Stimulated activated CD8-positive, alpha-beta memory T cell treated with anti-CD3 and anti-CD28 coated beads, Interleukin-4, amount 100 ng/mL, for 24 hours (primary cell): ENCODE data around the gene TBC1D22A.
"Not testable (repeated sequence)": the region's sequence is repeated elsewhere in the genome, so short reads cannot be mapped to it uniquely, and the experiment has no call there.

Experiments
- DNase-seq: peaks from one replicate; pipeline ENCODE4 v3.0.0-alpha.2; 2020; ENCODE audit warnings: low read depth

TBC1D22A gene

DNA sequence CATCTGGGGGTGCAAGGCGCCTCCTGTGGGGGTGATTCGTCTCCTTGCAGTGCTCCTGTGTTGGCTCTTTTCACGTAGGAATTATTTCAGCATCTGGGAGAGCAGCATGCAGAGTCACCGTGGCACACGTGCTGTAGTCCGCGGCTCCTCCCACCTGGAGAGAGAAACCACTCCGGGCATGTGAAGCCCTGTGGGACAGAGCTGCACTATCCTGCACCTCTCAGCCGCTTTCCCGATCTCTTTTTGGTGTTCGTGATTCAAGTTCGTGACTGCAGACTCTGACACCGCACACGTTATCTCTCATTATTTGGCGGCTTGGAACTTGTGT lies 394.6 kb downstream of the TBC1D22A start:
- no peak for DNase-seq

DNA sequence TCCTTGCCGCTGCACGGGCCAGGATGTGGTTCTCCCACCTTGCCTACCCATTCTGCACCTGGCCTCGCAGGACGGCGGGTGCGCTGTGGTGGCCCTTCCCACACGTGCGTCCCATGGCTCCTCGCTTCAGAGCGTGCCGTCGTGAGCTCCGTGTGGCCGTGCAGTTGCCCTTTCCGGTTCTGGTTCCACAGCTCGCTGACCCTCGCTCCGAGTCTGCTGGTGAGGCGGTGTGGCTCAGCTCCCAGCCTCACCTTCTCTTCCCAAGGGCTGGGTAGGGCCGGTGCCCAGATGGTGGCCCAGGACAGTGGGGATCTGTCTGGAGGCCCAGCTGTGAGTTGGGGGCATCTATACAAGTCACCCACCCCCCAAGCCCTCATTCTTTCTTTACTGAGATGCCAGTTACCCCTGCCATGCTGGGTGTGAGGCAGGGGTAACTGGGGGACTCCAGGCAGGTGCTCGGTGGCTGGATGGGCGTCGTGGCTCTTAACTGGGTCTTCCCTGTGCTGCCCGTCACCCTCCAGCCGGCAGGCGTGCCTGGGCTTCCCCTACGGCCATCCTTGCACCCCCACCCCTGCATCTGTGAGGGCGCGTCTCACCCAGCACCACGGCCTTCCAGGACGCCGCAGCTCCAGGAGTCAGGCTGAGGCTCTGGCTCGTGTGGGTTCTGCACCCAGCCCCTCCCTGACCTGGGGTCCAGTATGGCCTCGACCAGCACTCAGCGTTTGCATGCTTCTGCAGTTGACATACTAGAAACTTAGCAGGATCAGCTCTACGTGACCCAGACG lies 395.2 kb downstream of the TBC1D22A start:
- DNase-seq, result no peak

DNA sequence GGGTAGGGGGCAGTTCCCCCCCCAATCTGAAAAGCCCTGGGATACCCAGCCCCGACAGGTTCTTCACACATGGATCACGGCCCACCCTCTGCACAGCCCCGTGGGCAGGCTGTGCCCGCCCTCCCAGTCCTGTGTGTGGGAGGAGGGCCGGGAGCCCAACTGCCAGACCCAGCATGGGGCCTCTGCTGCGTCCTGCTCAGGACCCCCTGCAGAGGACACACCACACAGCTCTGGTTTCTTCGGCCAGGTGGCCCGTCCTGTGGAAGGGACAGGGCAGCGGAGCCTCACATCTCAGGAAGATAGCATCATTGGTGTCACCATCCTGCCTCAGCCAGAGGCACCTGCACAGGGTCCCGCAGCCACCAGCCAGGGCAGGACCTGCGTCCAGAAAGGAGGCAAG lies 396.0 kb downstream of the TBC1D22A start:
- no peak for DNase-seq

DNA sequence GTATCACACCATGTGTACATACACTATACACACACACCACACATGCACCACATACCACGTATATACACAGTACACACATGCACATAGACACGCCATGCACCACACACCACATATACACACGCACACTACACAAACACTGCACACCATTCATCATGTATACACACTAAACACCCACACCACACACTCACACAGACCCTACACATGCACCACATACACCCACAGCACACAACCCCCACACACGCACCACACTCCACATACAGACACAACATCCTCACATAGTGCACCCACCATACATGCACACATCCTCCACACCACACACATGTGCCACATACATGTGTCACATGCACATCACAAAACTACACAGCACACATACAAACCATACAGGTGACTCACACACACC lies 397.1 kb downstream of the TBC1D22A start:
- DNase-seq, result no peak

DNA sequence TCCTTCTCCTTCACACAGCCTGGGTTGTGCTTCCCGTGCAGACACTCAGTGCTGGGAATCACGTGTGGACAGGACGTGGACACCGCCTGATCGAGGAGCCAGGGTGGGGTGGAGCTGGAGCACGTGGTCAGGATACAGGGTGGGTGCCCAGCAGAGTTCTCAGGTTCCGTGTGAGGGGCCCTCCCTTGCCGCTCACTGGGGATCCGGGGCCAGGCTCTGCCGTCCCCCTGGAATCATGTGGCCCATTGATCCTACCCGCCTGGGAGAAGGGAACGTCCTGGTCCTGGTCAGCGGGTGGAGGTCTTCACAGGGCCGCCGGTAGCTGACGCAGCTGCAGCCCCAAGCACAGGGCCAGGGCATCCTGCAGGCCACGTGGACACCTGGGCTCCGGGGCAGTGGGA lies 397.7 kb downstream of the TBC1D22A start:
- no peak for DNase-seq

DNA sequence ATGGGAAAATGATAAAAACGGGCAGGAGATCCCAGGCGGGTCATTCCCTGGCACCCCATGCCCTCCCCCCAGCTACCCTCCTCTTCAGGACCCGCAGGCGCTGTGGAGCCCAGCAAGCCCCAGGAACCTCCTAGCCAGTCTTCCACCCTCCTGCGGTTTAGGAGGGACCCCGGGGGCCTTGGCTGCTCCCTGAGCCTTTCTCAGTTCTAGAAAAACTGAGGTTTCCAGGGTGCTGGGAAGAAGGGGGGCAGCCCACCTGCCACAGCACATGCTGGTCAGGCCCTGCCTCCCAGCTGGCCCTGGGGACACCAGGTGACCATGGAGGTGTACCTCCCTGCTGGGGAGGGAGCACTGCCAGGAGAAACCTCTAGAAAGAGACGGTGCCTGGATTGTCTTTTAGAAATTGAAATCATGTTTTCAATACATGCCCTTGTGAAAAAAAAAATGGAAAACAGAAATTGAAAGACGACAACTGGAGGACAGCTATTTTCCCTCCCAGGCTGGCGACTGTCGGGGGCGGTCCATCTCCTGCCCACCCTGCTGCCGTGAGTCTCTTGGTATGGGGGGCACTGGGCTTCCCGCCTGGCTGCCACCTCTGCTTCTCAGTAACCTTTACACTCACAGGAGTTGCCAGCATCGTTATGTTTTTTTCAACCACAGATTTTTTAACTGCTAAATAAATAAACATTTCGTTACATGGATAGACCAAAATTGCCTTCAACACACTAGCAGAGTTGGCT lies 398.5 kb downstream of the TBC1D22A start:
- DNase-seq, result no peak

DNA sequence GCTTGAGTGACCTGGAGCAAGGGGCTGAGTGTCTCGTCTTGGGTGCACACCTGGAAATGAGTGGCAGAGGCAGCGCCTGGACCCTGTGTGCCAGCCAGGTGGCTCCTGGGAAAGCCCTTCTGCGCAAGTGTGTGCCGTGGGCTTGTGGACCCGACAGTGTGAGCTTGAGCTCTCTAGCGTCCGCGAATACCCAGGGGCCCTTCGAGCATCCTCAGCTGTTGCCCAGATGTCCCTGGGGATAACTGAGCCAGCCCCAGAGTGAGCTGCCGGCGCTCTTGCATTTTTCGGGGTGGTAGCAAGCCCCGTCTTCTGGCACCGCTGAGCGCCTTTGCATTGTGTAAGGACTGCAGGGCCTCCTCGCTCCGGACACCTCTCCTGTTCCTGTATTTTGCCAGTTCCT lies 399.2 kb downstream of the TBC1D22A start:
- no peak for DNase-seq

DNA sequence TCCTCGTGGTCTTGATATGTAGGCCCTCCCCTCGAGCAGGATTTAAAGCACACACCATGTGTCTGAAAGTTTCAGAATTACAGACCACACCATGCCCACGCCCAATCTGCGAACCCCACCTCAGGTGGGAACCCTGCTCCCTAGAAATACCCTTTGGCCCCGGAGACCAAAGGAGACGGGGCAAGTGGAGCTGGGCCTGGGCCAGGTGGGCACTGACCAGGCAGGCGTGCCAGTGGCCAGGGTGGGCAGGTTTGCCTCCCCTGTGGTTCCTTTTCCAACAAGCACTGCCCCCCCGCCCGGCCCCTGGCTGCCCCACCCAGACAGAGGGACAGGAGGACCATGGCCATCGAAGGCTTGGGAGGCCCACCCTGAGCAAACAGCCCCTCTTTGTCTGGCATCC lies 400.4 kb downstream of the TBC1D22A start:
- no peak for DNase-seq

DNA sequence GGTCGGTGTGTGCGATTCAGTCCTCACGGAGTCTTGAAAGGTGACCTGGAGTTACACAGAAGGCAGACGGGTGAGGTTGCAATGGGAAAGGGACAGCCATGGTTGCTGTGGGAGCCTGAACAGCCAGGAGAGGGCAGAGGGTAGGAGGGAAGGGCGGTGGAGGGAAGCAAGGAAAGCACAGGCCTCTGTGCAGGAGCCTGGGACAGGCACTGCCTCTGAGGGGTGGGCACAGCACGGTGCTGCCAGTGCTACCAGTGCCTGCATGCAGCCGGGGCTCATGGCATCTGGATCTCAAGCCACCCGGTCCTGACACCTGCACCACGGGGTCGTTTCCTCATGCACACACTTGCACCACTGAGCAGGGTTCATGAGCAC lies 401.0 kb downstream of the TBC1D22A start:
- no peak for DNase-seq

DNA sequence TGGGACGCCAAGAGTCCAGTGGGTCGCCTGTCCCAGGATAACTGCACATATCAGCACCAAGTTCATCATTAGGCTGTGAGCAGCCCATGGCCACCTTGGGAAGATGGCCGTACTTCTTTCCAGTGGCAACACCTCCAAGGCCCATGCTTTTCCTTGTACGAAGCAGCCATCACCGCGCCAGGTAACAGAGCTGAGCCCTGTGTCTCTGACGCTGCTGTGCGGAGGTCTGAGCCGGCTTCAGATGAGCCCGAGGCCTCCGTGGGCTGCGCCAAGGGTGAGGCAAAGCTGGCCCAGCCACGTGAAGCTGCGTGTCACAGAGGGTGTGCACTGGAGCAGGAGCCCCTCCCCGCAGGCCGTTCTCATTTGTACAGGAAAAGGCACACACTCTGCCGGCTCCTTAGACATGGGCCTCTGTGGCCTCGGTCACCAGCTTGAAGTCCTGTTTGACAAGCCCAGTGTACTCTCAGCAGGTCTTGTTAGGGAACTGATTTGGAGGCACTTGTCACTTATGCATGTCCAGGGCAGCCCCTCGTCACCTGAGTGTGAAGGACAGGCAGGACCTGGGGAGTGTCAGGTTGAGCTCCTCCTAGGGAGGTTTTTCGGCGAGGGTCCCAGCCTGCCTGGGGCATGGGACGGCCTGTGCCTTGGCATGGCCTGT lies 401.5 kb downstream of the TBC1D22A start:
- no peak for DNase-seq

DNA sequence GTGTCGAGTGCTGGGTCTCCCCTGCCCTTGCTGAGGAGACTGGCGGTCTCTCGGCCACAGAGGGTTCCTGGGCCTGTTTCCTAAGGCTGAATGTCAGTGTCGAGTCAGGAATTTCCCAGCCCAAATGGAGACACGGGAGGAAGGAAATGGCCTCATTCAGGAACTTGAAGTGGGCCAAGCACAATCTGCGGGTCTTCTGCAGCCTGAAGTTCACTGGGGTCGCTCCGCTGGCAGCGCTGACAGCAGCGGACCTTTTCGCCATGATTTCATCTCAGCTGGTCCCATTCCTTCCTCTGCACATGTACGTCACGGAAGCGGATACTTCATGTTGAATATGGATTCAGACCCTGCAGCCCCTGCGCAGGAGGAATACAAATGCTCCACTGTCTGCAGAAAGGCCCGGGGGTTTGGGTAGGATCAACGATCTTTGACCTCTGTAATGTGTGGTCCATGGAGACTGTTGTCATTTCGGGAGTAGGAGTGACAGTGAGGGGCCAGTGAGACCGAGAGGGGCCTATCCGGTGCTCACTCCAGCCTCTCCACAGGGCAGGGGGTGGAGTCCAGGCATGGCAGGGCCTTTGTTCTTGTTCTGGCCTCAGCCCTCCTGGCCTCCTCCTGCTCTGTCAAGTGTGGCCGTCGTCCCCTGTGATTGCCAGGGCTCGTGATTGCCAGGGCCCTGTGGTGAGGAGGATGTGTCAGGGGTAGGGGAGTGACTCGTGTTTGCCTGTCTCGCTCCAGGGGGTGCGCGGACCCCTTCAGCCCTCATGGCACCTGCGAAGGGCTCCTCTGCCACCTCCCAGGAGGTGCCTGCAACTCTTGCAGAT lies 402.3 kb downstream of the TBC1D22A start:
- DNase-seq, result no peak

DNA sequence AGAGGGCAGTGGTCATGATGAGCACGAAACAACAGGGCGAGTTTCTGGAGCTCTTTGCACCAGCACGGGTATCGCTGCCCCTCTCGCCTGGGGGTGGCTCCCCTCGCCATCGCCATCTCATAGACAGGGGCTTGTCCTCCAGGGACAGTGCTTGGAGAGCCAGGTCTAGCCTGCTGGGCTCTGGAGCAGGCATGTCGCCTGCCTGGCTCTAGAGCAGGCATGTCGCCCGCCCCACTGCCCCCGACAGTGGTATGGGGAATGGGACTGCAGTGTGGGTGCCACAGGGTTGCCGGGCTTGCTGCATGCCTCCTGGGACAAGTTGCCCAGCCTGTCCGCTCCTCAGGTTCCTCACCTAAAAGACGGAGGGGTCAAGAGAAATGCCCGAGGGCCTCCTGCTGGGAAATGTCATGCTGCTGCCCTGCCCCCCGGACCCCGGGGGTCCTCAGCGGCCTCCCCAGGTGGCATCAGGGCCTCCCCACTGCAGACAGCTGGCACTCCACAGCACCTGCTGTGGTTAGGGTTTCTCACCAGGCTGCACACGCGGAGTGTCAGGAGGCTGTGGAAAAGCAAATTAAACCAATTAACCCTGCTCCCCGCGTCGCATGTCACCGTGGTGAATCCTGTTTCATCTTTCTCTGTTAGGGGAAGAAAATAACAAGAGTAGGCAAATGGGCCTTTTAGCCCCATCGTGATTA lies 403.0 kb downstream of the TBC1D22A start:
- DNase-seq, result no peak

DNA sequence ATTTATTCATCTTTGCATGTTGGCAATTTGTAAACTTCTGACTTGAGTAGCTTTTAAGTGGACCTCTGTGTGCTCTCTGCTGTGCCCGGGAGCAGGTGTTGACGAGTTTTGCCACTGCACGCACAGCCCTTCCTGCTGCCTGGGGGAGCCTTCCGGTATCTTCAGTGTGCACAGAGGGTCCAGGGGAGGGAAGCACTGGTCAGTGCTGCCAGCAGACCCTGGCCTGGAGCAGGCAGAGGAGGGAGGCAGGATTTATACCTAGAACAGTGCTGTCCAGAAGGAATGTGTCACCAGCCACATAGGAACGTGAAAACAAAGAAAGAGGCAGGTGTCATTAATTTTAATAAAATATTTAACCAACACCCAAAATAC lies 403.6 kb downstream of the TBC1D22A start:
- no peak for DNase-seq

DNA sequence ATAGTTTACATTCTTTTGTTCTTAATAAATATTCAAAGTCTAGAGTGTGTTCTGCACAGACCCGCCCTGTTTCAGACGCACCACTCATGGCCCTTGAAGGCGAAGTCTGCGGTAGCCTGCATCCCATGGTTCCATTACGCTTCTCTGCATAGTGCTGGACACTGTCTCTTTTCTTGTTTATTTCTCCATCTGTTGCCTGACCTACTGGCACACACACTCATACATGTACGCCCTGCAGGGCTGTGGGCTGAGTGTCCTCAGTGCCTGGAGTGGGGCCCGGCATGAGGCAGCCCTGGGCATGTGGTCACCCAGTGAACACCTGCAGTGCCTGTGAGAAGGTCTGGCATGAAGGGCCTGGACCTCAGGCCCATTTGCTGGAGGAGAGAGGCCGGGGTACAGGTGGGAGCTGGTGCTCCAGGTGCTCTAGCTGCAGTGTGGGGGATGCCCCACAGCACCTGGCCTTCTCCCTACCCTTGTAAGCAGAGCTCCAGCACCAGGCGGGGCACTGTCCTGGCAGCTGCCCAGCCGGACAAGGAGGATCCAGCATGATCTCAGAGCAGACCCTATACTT lies 404.1 kb downstream of the TBC1D22A start:
- no peak for DNase-seq

DNA sequence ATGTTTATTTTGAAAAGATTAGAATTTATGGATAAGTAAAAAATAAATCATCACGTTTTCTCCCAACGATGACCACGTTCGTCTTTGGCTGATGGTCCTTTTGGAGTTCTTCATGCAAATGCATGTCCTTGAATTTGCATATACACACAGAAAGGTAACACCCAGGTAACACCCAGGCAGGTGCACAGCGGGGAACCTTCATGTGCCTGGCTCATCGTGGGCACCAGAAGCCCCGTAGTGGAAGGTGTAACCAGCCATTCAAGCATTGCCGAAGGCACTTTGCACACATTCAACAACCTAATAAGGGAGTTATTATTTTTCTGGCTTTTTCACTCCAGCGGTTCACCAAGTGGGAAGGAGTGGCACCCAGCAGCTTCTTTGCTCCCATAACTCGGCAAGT lies 404.6 kb downstream of the TBC1D22A start:
- DNase-seq, result no peak

DNA sequence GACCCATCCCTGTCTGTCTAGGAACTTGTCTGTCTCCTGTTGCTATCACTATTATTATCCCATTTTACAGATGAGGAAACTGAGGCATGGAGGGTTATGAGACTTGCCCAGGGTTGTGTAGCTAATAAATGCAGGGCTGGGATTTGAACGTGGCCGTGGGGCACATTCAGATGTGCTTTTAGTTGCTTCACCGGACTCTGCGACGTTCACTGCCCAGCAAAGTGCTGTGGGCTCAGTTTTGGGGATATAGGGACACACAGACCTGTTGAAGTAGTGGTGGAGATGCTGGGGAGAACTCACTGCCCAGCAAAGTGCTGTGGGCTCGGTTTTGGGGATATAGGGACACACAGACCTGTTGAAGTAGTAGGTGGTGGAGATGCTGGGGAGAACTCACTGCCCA lies 405.5 kb downstream of the TBC1D22A start:
- DNase-seq, result not testable (repeated sequence)

DNA sequence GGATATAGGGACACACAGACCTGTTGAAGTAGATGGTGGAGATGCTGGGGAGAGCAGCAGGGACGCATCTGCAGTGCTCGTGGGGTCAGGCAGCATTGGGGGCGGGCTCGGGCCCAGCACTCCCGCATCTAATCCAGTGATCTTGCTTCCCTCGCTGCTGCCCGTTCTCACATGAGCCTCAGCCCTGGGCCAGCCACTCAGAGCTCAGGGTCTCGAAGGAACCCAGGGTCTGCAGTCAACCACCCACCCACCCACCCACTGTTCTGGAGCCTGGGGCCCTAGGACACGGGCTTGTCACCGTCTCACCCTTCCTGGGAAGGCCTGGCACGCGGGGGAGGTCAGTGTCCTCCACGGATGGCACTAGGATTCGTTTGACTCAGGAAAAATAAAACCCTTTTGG lies 406.0 kb downstream of the TBC1D22A start:
- DNase-seq, result no peak

DNA sequence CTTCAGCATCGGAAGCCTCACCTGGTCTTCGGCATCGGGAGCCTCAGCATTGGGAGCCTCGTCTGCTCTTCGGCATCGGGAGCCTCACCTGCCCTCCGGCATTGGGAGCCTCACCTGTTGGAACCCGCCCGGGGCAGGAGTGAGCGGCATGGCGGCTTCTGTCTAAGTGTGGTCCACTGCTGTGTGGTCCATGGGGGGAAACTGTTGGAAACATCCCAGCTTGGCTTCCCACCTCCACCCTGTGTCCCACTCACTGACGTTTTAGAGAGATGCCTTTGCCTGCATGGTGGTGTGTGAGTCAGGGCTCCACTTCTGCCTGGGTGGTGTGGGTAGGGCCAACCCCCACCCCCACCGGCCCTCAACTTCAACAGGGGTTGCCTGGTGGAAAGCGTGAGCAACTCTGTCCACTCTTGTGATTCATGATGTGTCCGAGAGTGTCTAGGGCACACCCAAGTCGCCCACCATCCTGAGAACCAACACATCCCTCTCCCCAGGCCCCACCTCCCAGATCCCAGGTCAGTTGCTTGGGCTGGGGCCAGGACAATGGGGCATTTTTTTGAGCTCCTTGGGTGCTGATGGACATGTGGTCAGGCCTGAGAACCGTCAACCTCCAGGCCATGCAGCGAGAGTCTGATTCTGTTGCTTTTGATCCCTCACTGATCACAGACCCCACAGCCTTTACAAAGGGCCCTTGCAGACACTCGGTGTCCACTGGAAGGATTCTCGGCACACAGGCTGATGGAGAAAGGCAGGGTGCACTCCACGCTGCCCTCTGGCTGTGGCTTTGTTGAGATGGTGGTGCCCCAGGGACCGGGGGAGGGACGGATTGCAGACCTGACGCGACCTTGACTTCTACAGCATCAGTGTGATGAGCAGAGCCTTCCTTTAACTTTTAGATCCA lies 406.7 kb downstream of the TBC1D22A start:
- no peak for DNase-seq

DNA sequence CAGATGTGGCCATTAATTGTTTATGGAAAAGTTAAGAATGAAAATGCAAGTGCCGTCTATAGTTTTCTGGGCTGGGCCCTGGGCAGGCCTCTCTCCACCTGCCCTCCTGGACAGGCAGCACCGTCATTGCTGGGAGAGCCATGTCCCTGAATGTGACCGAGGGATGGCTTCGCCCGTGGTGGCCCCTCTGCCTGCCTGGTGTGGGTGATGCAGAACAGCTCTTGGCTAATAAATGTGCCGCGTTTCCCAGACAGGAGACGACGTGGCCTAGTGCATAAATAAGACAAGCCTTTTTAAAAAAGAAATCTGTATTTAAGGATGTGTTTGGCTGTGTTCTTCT lies 407.3 kb downstream of the TBC1D22A start:
- DNase-seq, result no peak
